ENCODE results near the gene SFXN2.

Gene SFXN2

GRCh38 chr10:102698894-102699293 is 15.5 kb upstream of the SFXN2 start:
- no peak for DNase-seq (ENCODE audit: low spot score)
- in situ Hi-C loops (cut with MboI; ENCODE audit: low sequenced_read_pairs, unreplicated experiment), result no loop called here
- TF ChIP-seq CTCF (IDR thresholded peaks at IDR 0.05; ENCODE audit: borderline replicate concordance, control extremely low read depth, extremely low read depth, insufficient read depth, missing control alignments), result no peak

- no peak for TF ChIP-seq CTCF (IDR thresholded peaks at IDR 0.05; ENCODE audit: borderline replicate concordance, control extremely low read depth, extremely low read depth, insufficient read depth, missing control alignments)
- no peak for DNase-seq (ENCODE audit: low spot score)
- in situ Hi-C loops (cut with MboI; ENCODE audit: low sequenced_read_pairs, unreplicated experiment), result no loop called here
Observed at GRCh38 chr10:102701272-102701671, 13.2 kb upstream of the SFXN2 start.

- no peak for DNase-seq (ENCODE audit: low spot score)
- no peak for TF ChIP-seq CTCF (IDR thresholded peaks at IDR 0.05; ENCODE audit: borderline replicate concordance, control extremely low read depth, extremely low read depth, insufficient read depth, missing control alignments)
- in situ Hi-C loops (cut with MboI; ENCODE audit: low sequenced_read_pairs, unreplicated experiment), result no loop called here
Observed at GRCh38 chr10:102701796-102702195, 12.6 kb upstream of the SFXN2 start.

- in situ Hi-C loops (cut with MboI; ENCODE audit: low sequenced_read_pairs, unreplicated experiment), result no loop called here
- no peak for TF ChIP-seq CTCF (IDR thresholded peaks at IDR 0.05; ENCODE audit: borderline replicate concordance, control extremely low read depth, extremely low read depth, insufficient read depth, missing control alignments)
- no peak for DNase-seq (ENCODE audit: low spot score)
Observed at GRCh38 chr10:102702742-102703141, 11.7 kb upstream of the SFXN2 start.

GRCh38 chr10:102704915-102705314 is 9.5 kb upstream of the SFXN2 start:
- no peak for DNase-seq (ENCODE audit: low spot score)
- TF ChIP-seq CTCF (IDR thresholded peaks at IDR 0.05; ENCODE audit: borderline replicate concordance, control extremely low read depth, extremely low read depth, insufficient read depth, missing control alignments), result no peak
- in situ Hi-C loops (cut with MboI; ENCODE audit: low sequenced_read_pairs, unreplicated experiment), result no loop called here

GRCh38 chr10:102705531-102705930 is 8.9 kb upstream of the SFXN2 start:
- DNase-seq (ENCODE audit: low spot score), result no peak
- no peak for TF ChIP-seq CTCF (IDR thresholded peaks at IDR 0.05; ENCODE audit: borderline replicate concordance, control extremely low read depth, extremely low read depth, insufficient read depth, missing control alignments)
- in situ Hi-C loops (cut with MboI; ENCODE audit: low sequenced_read_pairs, unreplicated experiment), result no loop called here

GRCh38 chr10:102710609-102711008 is 3.8 kb upstream of the SFXN2 start:
- in situ Hi-C loops (cut with MboI; ENCODE audit: low sequenced_read_pairs, unreplicated experiment), result no loop called here
- DNase-seq (ENCODE audit: low spot score), result no peak
- no peak for TF ChIP-seq CTCF (IDR thresholded peaks at IDR 0.05; ENCODE audit: borderline replicate concordance, control extremely low read depth, extremely low read depth, insufficient read depth, missing control alignments)

Measured in GM13976 (cell line).